Heart left ventricle (tissue), 16 donors: ENCODE results near the gene PPP1R14B. TPM values are rescaled to one million over a fixed set of nuclear protein-coding genes. Genes with fewer than 3 reads are reported as not detected.
A peak's percentile ranks its signal among the peaks of the same experiment; 100 is the strongest.

ENCODE experiments used
- ATAC-seq, 4 donors: fragments of 200-7000 bp; cut with Tn5 transposase; one replicate each; pipeline ENCODE4 v1.9.1; 2020 to 2022; ENCODE audit warnings: moderate library complexity in 4 of 4, mild to moderate bottlenecking in 3 of 4, moderate number of reproducible peaks in 1 of 4
- DNase-seq, 5 donors: peaks; one replicate each; pipeline ENCODE4 v3.0.0-alpha.2; 2020
- H3K27ac ChIP-seq, 12 donors: fragments of 200-600 bp; sonication (generic) in 4 of 12; one replicate each; pipeline versions ENCODE4 v1.5.0 to v1.8.0; 2016 to 2022; ENCODE audit warnings: mild to moderate bottlenecking in 2 of 12
- H3K27me3 ChIP-seq, 9 donors: fragments of 200-600 bp; sonication (generic) in 2 of 9; one replicate each; pipeline versions ENCODE4 v1.5.1 to v1.8.0; 2016 to 2022; ENCODE audit warnings: mild to moderate bottlenecking in 3 of 9
- H3K36me3 ChIP-seq, 9 donors: fragments of 200-600 bp; sonication (generic) in 2 of 9; one replicate each; pipeline versions ENCODE4 v1.5.0 to v1.8.0; 2018 to 2022; ENCODE audit warnings: mild to moderate bottlenecking in 2 of 9
- H3K4me1 ChIP-seq, 12 donors: fragments of 200-600 bp; sonication (generic) in 4 of 12; one replicate each; pipeline versions ENCODE4 v1.5.0 to v1.8.0; 2016 to 2022; ENCODE audit warnings: mild to moderate bottlenecking in 3 of 12
- H3K4me3 ChIP-seq, 12 donors: fragments of 200-600 bp; sonication (generic) in 4 of 12; one replicate each; pipeline versions ENCODE4 v1.5.0 to v1.8.0; 2017 to 2022; ENCODE audit warnings: mild to moderate bottlenecking in 9 of 12, moderate library complexity in 4 of 12
- H3K9me3 ChIP-seq, 12 donors: fragments of 200-600 bp; sonication (generic) in 4 of 12; one replicate each; pipeline versions ENCODE4 v1.5.0 to v1.8.0; 2016 to 2022; ENCODE audit warnings: mild to moderate bottlenecking in 1 of 12
- POLR2A ChIP-seq, 2 donors: fragments of 450-650 bp; IDR thresholded peaks; one replicate each; pipeline ENCODE4 v1.6.1; 2017; ENCODE audit warnings: antibody characterized with exemption in 2 of 2, mild to moderate bottlenecking in 2 of 2, moderate library complexity in 2 of 2
- WGBS, 4 donors: extraction: QIAGEN DNeasy Blood & Tissue Kit in 2 of 4; methylation state at CpG; one replicate each; pipeline versions ENCODE4 v1.1.5 to v1.1.7; 2013 to 2018; 5-methylcytosine and 5-hydroxymethylcytosine counted together
- intact Hi-C, 10 donors: fragments of 100-400 bp; cut with DNase I; formaldehyde crosslinking; loops; one replicate each; pipeline versions ENCODE4 v1.11.1 to v1.14.2; 2022
- polyA plus RNA-seq, 2 donors: library from polyadenylated mRNA; stranded (reverse); fragments of 200-250 nt; gene quantifications; one replicate each; pipeline ENCODE4 v1.2.3, GENCODE V29; 2013
- total RNA-seq, 9 donors: library from RNA; depleted of rRNA in 2 of 9; stranded (reverse); fragments of >200 nt in 2 of 9; fragmentation: NEBNext Ultra II Directional in 3 of 9; extraction: Animal tissue kit (Norgen Biotek cat#: 25700) in 3 of 9; gene quantifications; one replicate each; pipeline versions ENCODE4 v1.1.0 to v1.2.4, GENCODE V29; 2016 to 2023
- TF ChIP-seq, protein P1 (sequence below), 12 donors: fragments of 200-600 bp; sonication (generic) in 4 of 12; IDR thresholded peaks; one replicate each; pipeline versions ENCODE4 v1.5.0 to v1.8.0; 2018 to 2022; ENCODE audit warnings: antibody characterized with exemption in 12 of 12, mild to moderate bottlenecking in 5 of 12
- donor health status: ischemic (EF 13 %, LVEDD 7.1; RV severe dilation, severe dysfunction).
- donor health status: healthy with polysubstance abuse.
- donor health status: DM: no; HTN: yes; CAD: no.
- donor health status: DM: no; HTN: no; CAD: no.
- donor health status: ischemic (EF 25% LVEDD 6.9; RV normal size, moderate dysfunction).
- donor health status: ischemic (EF 25% LVEDD 5.7; RV mildly dilated, moderate dysfunction).
- donor health status: healthy.
- donor health status: DM: yes; HTN: yes; CAD: no.
- donor health status: ischemic (EF 35%, LVEDD 5.7; RV mildly dilated, moderate dysfunction).
- donor health status: nonischemic (EF 11% LVEDD 7.7; RV severe dilation, severe dysfunction).
- donor health status: DM: yes; HTN: yes; CAD: no.
- donor health status: PGD.
- donor health status: ischemic (EF 29% LVEDD 5.4; RV normal size, mild dysfunction).
- donor health status: nonischemic (EF 23%, LVEDD 6.1; RV moderate dilation, normal function).

The PPP1R14B gene
- total and polyA plus RNA-seq, 11 donors, result 69.6 to 244 (median 108) TPM

DNA sequence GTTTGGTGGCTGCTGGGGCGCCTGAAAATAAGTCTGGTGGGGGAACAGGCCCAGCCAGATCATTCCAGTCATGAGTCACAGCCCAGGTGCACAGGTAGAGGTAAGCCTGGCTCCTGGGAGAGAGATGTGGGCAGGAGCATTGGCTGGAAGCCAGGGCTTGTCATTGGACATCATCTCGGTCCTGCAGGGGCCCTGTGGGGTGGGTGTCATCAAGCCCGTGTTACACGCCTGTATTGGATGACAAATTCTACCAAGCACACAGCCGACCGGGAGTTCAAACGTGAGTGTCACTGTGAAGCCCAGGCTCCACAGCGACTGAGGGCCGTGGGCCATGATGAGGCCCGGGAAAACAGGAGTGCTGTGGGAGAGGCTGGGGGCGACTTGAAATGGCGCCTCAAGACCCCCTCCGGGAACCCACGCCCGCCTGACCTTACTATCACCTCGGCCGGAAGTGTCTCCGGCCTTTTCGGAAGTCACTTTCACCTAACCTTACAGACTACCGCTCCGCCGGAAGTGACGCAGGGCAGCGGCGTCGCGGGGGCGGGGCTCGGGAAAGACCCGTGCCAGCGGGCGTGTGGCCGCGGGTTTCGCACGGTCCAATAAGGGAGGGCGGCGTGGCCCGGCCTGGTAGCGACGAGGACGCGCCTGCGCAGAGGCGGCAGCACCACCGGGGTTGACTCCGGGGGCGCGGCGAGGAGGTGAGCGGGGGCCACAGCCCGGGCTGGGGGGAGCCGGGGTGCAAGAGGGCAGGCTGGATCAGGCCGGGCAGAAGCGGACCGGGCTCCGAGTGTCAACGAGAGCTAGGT lies 6.1 kb downstream of the PPP1R14B start, which contains the start of gene FKBP2:
Gene FKBP2, plus strand, starts transcription at position 661 of the 806 bp plus-strand sequence. CDS start 1,293 bp downstream, outside the sequence.
- peaks cover 0 to 67% (median 34%) of the 10 kb centered on the region in 12 donors for H3K4me1 ChIP-seq
- intact Hi-C loops, result loop anchor here in 3 of 10 donors (1.0 to 2.0 kb wide), 3 partner anchors 30 to 64 kb away; partner anchors contain the start of genes BAD (in 1 of the 3) and ESRRA (in 1 of the 3)

DNA sequence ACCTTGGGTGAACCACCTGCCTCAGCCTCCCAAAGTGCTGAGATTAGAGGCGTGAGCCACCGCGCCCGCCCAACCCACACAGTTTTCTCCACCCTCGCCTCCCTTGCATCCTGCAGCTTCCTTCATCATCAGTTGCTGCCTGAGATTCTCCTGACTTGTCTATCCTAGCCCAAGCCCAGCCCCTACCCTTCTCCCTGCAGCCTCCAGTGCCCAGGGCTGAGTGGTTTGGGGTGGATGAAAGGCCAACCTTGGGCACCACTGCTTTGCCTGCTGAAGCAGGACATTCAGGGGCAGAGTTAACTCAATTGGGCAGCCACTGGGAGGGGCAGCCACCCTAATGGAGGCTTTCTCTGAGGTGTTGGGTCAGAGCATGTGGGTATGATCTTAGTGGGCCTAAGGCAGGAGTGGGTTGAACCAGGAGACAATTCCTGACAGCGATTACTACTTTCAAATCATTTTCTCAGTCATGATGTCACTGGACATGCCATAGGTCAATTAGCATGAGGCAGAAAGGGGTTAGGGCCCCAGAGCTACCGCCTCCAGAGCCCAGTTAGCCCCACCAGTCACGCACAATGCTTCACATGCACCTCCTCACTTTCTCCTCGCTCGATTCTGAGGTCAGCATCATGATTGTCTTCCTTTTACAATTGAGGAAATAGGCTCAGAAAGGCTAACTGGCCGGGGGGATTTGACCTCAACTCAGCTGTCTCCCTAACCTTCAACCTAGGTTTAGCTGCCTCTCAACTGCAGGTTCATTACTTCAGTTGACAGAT lies 6.9 kb downstream of the PPP1R14B start:
- peaks cover 0 to 69% (median 34%) of the 10 kb centered on the region in 12 donors for H3K4me1 ChIP-seq
- WGBS, 4 donors, result 82 to 87% (median 84%) methylated on average over 11 of the region's 11 CpGs
- intact Hi-C loops, result loop anchor here in 1 of 10 donors (2.0 kb wide), 1 partner anchor 65 kb away; the partner anchor contains the start of gene ESRRA
- H3K36me3 ChIP-seq, result peaks cover 0 to 40% (median 30%) of the 10 kb centered on the region in 9 donors
- TF ChIP-seq POLR2A (IDR thresholded peaks at IDR 0.05), result no peak
- TF ChIP-seq, protein P1, sequence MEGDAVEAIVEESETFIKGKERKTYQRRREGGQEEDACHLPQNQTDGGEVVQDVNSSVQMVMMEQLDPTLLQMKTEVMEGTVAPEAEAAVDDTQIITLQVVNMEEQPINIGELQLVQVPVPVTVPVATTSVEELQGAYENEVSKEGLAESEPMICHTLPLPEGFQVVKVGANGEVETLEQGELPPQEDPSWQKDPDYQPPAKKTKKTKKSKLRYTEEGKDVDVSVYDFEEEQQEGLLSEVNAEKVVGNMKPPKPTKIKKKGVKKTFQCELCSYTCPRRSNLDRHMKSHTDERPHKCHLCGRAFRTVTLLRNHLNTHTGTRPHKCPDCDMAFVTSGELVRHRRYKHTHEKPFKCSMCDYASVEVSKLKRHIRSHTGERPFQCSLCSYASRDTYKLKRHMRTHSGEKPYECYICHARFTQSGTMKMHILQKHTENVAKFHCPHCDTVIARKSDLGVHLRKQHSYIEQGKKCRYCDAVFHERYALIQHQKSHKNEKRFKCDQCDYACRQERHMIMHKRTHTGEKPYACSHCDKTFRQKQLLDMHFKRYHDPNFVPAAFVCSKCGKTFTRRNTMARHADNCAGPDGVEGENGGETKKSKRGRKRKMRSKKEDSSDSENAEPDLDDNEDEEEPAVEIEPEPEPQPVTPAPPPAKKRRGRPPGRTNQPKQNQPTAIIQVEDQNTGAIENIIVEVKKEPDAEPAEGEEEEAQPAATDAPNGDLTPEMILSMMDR (IDR thresholded peaks at IDR 0.05), result no peak
- DNase-seq (peak in 1 of 5 donors; percentile 34), ATAC-seq (no peak)
- H3K4me3 ChIP-seq, result peak overlapping the region in 11 of 12 donors; percentile 47 to 99 (median 80)
- peak overlapping the region; percentile 95 to 100 (median 99) for H3K27ac ChIP-seq
- no peaks in the 10 kb centered on the region for H3K9me3 ChIP-seq
- no peaks in the 10 kb centered on the region for H3K27me3 ChIP-seq

More for the DNA sequence above, 6.1 kb downstream of the PPP1R14B start, which contains the start of gene FKBP2:
- H3K27me3 ChIP-seq, result no peaks in the 10 kb centered on the region
- DNase-seq (peak; percentile 97 to 99 (median 98)), ATAC-seq (peak; percentile 68 to 78 (median 74))
- H3K27ac ChIP-seq, result peak within 1 kb of the TSS; percentile 95 to 100 (median 99)
- WGBS, 4 donors, result 2% methylated on average over 32 to 58 of the region's 58 CpGs
- H3K4me3 ChIP-seq, result peak within 1 kb of the TSS; percentile 65 to 99 (median 80)
- no peaks in the 10 kb centered on the region for H3K9me3 ChIP-seq
- TF ChIP-seq, protein P1 (IDR thresholded peaks at IDR 0.05), result no peak
- TF ChIP-seq POLR2A (IDR thresholded peaks at IDR 0.05), result peak; percentile 65 to 91
- peaks cover 0 to 40% (median 30%) of the 10 kb centered on the region in 9 donors for H3K36me3 ChIP-seq

DNA sequence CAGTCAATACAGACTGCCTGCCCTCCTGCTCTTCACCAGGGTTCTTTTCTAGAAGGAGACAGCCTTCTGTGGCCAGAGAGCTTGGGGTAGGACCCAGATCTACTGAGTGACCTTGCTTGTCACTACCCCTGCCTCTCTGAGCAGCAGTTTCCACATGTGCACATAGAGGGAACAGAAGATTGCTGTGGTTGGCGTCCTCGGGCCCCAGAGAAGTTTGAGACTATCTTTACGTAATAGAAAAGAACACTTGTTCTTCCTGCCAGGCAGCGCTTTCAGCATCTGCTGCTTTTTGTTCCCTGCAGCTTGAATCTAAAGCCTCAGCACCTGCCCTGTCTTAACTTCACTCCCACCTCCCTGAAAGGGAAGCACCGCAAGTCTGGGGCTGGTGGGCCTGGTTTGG lies 7.7 kb downstream of the PPP1R14B start:
- H3K9me3 ChIP-seq, result no peaks in the 10 kb centered on the region
- peak overlapping the region in 7 of 12 donors; percentile 18 to 100 (median 99) for H3K27ac ChIP-seq
- H3K4me1 ChIP-seq, result peaks cover 0 to 68% (median 35%) of the 10 kb centered on the region in 12 donors
- WGBS, 4 donors, result 82 to 89% (median 86%) methylated on average over 5 of the region's 5 CpGs
- intact Hi-C loops, result no loop called here
- H3K4me3 ChIP-seq, result no peak overlapping the region
- H3K27me3 ChIP-seq, result no peaks in the 10 kb centered on the region
- ATAC-seq, result no peak
- DNase-seq, result peak in 1 of 5 donors; percentile 46
- TF ChIP-seq, protein P1 (IDR thresholded peaks at IDR 0.05), result no peak
- no peak for TF ChIP-seq POLR2A (IDR thresholded peaks at IDR 0.05)
- peaks cover 0 to 36% (median 27%) of the 10 kb centered on the region in 9 donors for H3K36me3 ChIP-seq
